NCI-H82 (cell line): ENCODE measurements around the gene SEL1L.
"Not testable (repeated sequence)": the region's sequence is repeated elsewhere in the genome, so short reads cannot be mapped to it uniquely, and the experiment has no call there.

Experiments
- DNase-seq: peaks from one replicate; lab custom pipeline; 2025; lab: John Stamatoyannopoulos, UW

The SEL1L gene

GRCh38 chr14:81525129-81525528, 8.5 kb downstream of the SEL1L start:
- no peak for DNase-seq

GRCh38 chr14:81523616-81524015, 10.0 kb downstream of the SEL1L start:
- DNase-seq = no peak

GRCh38 chr14:81523016-81523415, 10.6 kb downstream of the SEL1L start:
- DNase-seq = no peak

- no peak for DNase-seq
Observed at GRCh38 chr14:81521356-81521755, 12.3 kb downstream of the SEL1L start.

- no peak for DNase-seq
Observed at GRCh38 chr14:81519200-81520011, 14.2 kb downstream of the SEL1L start.

- no peak for DNase-seq
Observed at GRCh38 chr14:81517798-81518398, 15.8 kb downstream of the SEL1L start.

- DNase-seq = no peak
Observed at GRCh38 chr14:81516986-81517797, 16.5 kb downstream of the SEL1L start.

- not testable (repeated sequence) for DNase-seq
Observed at GRCh38 chr14:81515927-81516326, 17.7 kb downstream of the SEL1L start.

GRCh38 chr14:81512826-81513225, 20.8 kb downstream of the SEL1L start:
- DNase-seq = not testable (repeated sequence)

- DNase-seq = no peak
Observed at GRCh38 chr14:81511111-81511904, 22.3 kb downstream of the SEL1L start.

- DNase-seq = peak; percentile 86
Observed at GRCh38 chr14:81509838-81510452, 23.7 kb downstream of the SEL1L start.

- DNase-seq = no peak
Observed at GRCh38 chr14:81509321-81509720, 24.3 kb downstream of the SEL1L start.

- DNase-seq = no peak
Observed at GRCh38 chr14:81506487-81506886, 27.2 kb downstream of the SEL1L start.

GRCh38 chr14:81504864-81505263, 28.8 kb downstream of the SEL1L start:
- no peak for DNase-seq

- DNase-seq = no peak
Observed at GRCh38 chr14:81485781-81486180, 47.9 kb downstream of the SEL1L start.

GRCh38 chr14:81485372-81485771, 48.3 kb downstream of the SEL1L start:
- no peak for DNase-seq

- DNase-seq = no peak
Observed at GRCh38 chr14:81484120-81484519, 49.5 kb downstream of the SEL1L start.

GRCh38 chr14:81480741-81481140, 52.9 kb downstream of the SEL1L start:
- no peak for DNase-seq

- DNase-seq = no peak
Observed at GRCh38 chr14:81478446-81478845, 55.2 kb downstream of the SEL1L start.

- no peak for DNase-seq
Observed at GRCh38 chr14:81476816-81477215, 56.8 kb downstream of the SEL1L start.

- no peak for DNase-seq
Observed at GRCh38 chr14:81474685-81475324, 58.8 kb downstream of the SEL1L start.
